GM19351 (cell line): ENCODE data around the gene KCNH4.

Experiments
- ATAC-seq: cut with Tn5 transposase; IDR thresholded peaks from one replicate; pipeline ENCODE4 v1.9.1; 2021; ENCODE audit warnings: mild to moderate bottlenecking, moderate library complexity; ENCODE audit not compliant: unreplicated experiment

Gene KCNH4

GRCh38 chr17:42120161-42120769, 60.7 kb downstream of the KCNH4 start:
- ATAC-seq, result no peak

DNA sequence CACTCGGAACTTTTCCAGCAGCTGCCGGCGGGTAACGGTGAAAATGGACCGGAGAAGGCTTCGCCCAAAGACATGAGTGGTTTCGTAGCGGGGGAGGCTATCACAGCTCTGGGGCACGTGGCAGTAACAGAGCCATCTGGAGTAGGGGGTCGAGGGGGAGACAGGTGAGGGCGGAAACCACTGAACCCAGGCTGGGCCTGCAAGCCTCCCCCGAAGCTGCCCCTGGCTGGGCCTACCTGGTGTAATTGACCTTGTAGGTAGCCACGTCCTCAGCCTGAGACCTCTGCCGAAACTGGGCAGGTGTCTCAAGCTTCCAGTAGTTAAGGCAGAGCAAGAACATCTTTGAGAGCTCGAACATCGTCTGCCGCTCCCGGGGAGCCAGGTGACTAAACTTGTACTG, 61.6 kb downstream of the KCNH4 start:
- ATAC-seq, result no peak

GRCh38 chr17:42118545-42118944, 62.4 kb downstream of the KCNH4 start:
- no peak for ATAC-seq

DNA sequence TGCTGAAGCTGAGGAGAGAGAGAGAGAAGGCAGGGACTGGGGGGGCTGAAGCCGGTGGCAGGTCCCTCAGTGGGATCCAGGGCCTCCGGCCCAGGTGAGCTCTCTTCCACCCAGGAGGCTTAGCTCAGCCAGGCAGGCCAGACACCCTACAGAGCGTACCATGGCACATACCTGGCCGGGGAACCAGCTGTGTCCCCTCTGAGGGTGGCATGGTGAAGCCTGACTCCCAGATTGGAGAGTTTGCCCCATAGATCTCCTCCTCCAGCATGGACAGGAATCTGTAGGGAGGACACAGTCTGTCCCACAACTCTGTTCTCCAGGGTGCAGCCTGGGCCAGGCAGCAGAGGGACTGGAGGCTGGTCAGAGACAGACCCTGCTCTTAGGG, 62.8 kb downstream of the KCNH4 start:
- ATAC-seq, result no peak

DNA sequence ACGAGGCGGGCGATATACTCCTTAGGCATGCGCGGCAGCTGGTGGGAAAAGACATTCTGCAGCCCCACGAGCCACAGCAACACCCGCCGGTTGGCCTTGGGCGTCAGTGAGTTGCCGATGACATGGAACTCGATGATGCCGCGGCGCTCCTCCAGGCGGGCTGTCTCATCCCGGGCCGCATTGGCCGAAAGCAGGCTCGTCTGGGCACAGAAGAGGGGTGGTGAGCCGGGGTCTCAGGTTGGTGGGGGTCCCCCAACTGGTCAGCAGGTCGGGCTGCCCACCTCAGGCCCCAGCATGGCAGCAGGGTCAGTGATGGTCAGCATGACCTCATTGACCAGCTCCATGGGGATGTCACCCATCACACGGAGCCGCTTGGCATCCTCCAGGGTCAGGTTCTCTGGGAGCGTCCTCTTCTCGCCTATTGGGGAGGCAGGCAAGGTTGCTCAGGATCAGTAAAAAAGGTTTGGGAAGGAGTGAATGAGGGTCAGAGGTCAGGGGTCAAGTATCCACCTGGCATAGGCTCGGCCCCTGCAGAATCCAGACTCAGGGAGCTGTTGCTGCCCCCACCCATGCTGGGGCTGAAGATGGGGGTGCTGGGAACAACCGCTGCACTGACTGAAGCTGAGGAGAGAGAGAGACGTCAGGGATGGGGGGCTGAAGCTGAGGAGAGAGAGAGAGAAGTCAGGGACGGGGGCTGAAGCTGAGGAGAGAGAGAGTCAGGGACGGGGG, 63.4 kb downstream of the KCNH4 start:
- ATAC-seq, result no peak

DNA sequence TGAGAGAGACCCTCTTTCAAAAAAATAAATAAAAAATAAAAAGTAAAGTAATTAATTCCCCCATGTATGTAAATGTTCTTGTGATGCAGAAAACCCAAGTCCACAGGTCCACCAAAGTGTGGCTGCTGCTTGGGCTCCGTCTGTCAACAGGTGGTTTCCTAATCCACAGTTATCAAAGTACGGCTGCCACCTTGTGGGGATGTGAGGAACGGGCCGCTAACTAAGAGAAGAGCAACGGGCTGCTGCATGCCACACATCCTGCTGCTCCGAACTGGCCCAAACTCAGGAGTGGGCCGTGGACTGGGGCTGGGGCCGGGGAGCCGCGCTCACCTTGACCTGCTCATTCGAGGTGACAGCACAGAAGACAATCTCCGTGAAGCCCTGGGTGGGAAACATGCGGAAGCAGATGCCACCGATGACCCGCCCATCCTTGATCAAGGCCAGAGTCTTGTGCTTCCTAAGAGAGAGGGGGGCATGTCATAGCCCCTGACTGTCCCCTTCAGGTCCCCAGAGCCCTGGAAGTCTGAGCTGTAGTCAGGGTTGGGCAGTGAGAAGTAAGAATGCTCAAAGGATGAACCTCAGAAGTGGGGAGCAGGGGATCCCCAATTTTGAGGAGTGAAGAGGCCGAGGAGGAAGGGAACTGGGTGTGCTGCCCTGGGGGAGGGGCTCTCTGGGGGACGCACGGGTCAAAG, 64.1 kb downstream of the KCNH4 start:
- no peak for ATAC-seq

- ATAC-seq, result no peak
Measured at GRCh38 chr17:42114118-42114517, 66.8 kb downstream of the KCNH4 start.

DNA sequence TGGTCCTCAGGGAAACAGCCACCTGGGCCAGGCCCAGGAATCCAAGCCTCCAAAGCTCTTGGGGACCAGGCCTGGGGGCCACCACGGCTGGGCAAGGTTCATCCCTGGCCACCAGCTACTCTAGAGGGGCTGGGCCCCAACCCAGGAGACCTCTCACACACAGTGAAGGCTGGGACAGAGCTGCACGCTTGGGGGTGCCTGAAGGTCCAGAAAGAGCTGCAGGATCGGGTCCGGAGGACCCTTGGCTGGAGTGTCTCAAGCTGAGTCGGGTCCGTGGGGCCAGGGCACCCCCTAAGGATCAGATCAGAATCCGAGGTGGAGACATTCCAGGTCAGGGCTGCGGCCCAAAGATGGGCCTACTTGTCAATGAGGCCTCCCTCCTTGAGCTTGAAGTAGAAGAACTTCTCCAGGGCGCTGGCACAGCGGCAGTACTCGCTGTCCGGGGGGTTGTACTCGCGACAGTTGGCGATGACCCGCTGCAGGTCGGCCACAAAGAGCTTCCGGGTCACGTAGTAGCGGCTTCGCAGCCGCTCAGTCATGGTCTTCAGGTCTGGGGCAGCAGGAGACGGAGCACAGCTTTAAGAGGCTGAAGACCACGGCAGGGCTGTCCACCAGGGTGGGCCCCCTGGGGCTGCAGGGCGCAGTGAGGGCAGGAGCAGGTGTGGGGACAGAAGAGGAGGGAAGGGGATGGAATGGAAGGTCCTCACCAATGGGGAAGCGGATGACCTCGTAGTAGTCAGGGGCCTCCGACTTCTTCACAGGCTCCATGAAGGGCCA, 67.5 kb downstream of the KCNH4 start:
- no peak for ATAC-seq

- ATAC-seq, result peak; percentile 64
Measured at GRCh38 chr17:42112552-42113176, 68.3 kb downstream of the KCNH4 start, which contains the start of gene DHX58. DHX58 (minus strand) TSS chr17:42112714; CDS start chr17:42111892, 822 bp downstream.

- peak; percentile 7 for ATAC-seq
Measured at GRCh38 chr17:42111871-42112551, 68.9 kb downstream of the KCNH4 start.

GRCh38 chr17:42111265-42111636, 69.7 kb downstream of the KCNH4 start:
- ATAC-seq, result no peak

DNA sequence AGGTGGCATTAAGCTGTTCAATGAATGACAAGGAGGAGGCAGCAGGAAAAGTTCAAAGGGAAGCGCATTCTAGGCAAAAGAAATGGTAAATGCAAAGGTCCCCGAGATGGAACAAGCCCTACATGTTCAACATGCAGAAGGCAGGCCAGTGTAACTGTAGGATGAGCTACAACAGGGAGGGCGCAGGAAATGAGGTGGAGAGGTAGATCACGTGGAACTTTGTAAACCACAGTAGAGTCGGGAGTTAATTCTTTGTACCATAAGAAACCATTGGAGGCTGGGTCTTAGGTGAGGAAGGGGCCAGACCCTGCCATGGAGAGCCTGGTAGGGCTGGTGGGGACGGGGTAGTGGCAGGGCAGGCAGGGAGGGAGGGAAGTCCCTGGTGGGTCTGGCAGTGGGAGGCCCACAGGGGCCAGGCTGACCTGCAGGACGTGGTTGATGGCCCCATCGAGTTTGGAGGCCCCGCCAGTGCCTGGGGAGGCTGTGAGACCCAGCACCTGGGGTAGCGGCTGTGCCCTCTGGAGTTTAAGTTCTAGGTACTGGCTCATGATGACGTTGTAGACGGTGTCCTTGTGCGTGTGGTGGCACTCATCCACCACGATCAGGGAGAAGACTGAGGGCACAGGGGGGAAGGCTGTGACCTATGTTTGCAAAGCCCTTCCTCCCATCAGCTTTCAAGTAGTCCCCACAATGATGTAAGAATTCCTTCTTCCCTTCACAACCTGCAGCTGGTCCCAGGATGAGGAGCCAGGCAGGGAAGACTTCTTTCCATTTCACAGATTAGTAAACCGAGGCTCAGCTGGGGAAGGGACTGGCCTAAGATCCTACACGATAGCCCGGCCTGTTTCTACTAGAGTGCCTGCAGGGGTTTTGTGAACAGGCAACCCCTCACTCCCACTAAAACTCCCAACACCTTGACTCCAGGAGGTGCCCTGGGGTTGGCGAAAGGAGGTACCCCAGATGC, 70.4 kb downstream of the KCNH4 start:
- ATAC-seq, result no peak

DNA sequence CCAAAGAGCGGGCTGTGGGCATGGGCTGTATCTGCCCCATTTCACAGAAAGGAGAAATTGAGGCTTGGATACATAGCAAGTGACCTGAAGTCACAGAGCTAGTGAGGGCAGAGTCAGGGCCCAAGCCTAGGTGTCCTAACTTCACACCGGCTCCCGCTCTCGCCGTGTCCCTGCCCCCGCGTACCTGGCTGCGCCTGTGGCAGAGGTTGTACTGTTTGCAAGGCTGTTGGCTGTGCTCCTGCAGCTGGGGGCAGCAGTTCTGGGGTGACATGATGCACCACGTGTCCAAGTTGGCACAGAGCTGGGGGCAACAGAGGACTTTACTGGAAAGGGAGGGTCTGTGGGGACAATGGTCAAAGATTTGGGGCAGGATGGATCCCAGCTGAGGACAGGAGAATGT, 71.9 kb downstream of the KCNH4 start:
- no peak for ATAC-seq

DNA sequence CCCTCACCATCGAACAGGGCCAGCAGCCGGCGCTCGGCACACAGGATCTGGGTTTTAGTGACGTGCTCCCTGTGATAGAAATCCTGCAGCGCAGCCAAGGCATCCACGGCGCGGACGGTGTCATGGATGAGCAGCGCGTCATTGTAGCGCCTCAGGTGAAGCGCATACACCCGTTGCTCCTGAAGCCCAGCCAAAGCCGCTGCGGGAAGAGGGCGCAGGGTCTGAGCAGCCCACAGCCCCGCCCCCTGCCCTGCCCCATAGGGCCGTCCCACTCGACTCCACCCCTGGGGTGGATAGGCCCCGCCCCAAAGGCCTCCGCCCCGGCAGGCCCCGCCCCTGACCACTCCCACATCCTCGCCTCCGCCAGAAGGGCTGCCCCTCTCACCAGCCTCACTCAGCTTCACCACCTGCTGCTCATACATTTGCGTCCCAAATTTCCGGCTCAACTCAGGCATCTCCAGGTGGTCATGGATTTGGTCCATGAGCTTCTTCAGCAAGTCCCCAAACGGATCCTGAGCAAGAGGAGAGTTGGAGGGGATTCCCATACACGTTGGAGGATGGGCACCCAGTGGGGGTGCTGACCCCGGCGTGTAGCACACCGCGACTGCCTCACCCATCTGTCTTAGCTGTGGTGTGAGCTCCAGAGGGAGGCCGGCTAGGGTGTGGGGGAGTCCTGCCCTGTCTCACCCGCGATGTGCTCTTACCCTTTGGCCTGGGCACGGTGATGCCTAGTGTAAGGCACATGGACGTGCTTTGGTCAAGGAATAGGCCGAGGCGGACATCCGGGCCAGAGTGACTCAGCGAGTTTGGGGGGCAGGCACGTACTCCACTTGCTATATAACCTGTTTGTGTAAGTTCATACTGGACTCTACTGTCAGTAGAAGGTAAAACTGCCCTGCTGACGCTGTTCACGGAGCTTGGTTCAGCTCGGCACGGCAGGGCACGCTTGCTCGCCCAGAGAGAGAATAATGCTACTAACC, 73.1 kb downstream of the KCNH4 start:
- ATAC-seq, result peak; percentile 73

GRCh38 chr17:42107124-42107523, 73.8 kb downstream of the KCNH4 start:
- ATAC-seq, result no peak
